GF-D8 (cell line): Measurements from ENCODE around the gene PRDM16.

Experiments
- DNase-seq: peaks from one replicate; lab custom pipeline; 2025; lab: John Stamatoyannopoulos, UW

Gene PRDM16

DNA sequence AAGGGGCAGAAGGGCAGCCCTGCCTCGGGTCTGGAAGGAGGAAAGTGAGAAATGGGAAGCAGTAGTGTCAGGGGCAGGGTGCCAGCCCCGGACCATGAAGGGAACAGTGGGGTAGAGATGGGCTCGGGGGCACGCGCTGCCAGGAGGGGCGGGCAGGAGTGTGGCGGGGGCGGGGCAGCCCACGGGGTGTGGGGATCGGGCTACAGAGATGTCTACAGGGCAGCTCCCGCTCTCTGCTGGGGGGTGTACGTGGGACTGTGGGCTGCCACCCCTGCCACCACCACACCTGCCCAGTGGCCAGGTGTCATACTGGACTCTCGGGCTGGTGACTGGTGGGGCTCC, 392.9 kb downstream of the PRDM16 start:
- DNase-seq, result no peak

- no peak for DNase-seq
Measured at GRCh38 chr1:3462356-3463012, 393.5 kb downstream of the PRDM16 start.

GRCh38 chr1:3463013-3463385, 394.0 kb downstream of the PRDM16 start:
- DNase-seq, result no peak

DNA sequence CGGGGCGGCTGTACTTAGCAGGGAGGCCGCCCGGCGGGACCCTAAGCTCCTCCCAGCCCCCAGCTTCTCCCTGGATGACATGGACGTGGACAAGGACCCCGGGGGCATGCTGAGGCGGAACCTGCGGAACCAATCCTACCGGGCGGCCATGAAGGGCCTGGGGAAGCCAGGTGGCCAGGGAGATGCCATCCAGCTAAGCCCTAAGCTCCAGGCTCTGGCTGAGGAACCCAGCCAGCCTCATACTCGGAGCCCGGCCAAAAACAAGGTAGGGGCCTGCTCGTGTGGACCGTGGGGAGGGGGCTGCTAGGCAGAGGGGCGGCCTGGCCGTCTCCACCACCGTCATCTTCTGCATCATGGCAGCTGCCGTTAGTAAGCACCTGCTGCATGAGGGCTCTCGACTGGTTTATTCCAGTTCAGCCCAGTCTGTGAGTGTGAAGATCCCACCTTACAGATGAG, 394.4 kb downstream of the PRDM16 start:
- no peak for DNase-seq

DNA sequence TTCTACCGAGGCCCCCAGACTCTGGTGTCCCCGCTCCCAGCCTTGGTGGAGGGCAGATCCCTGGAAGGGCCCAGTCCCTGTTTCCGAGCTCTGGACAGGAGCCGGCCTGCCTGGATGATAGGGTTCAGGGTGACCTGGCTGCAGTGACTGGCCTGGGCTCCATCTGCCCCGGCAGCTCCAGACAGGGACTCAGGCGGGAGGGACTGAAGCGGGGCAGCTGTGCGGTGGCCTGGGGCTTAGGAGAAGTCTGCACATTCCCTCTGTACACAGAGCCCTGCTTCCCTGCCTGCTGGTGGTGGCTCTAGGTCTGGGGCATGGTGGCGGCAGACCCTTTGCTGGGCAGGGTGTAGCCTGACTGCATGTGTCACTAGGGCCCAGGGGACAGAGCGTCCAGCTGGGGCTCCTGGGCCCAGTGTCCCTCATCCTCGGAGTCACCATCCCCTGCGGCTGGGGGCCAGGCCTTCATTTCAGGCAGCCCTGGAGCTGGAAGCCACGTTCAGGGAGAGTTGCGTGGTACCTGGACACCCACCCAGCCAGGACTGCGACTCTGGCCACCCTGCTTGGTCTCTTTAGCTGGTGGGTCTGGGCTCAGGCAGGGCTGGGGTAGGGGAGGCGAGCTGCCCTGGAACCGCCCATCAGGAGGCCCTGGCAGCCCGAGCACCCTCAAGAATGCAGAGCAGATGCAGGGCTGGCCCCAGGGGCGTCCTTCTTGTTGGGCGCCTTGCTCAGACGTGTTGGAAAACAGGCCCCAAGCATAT, 395.1 kb downstream of the PRDM16 start:
- DNase-seq, result no peak

DNA sequence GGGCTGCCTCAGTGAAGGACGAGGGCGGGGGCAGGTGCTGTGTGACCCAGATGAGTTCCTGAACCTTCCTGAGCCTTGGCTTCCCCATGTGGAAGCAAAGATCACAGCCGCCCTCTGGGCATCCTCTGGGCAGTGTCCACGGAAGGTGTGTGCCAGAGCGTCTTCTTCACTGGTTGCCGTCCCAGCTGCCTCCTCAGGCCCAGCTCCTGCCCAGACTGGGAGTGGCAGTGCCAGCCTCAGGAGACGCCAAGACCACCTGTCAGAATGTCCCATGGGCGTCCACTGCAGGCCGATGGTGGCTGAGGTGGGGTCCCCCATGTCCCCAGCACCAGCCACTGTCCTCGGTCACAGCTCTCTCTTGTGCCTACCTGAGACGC, 395.6 kb downstream of the PRDM16 start:
- no peak for DNase-seq

DNA sequence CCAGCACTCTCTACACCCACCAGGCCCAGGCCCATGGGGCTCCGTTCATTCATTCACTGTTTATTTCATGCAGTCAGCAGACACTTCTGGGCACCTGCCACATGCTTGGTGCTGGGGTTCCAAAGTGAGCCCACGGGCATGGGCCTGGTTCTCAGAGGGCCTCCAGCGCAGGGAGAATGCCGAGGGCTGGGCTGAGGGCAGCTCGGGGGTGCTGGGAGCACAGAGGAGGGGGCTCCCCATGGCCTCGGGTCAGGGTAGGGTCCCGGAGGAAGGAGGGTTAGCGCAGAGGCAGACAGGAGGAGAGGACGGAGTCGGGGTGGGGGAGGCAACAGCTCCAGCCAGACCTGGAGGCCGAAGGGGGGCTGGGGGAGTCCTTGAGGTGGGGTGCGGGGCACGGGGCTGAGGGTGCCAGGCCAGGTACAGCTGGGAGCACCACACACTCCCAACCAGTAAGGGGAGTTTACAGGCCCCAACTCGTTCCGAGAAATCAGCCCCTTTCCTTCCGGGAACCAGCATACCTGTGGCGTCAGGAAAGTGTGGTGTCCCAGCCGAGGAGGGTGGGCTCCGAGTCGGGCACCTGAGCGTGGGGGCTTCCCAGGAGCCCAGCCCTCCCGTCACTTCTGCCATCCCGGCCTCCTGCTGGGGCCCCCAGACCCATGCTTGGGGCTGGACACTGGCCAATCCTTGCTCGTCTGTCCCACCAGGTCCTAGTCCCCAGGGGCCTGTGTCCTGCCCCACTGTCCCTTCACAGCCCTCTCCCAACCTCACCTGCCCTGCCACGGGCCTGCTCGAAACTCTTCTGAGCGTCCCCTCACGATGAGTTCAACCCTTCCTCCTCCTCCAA, 396.3 kb downstream of the PRDM16 start:
- DNase-seq, result no peak

- DNase-seq, result no peak
Measured at GRCh38 chr1:3465935-3466321, 396.9 kb downstream of the PRDM16 start.

DNA sequence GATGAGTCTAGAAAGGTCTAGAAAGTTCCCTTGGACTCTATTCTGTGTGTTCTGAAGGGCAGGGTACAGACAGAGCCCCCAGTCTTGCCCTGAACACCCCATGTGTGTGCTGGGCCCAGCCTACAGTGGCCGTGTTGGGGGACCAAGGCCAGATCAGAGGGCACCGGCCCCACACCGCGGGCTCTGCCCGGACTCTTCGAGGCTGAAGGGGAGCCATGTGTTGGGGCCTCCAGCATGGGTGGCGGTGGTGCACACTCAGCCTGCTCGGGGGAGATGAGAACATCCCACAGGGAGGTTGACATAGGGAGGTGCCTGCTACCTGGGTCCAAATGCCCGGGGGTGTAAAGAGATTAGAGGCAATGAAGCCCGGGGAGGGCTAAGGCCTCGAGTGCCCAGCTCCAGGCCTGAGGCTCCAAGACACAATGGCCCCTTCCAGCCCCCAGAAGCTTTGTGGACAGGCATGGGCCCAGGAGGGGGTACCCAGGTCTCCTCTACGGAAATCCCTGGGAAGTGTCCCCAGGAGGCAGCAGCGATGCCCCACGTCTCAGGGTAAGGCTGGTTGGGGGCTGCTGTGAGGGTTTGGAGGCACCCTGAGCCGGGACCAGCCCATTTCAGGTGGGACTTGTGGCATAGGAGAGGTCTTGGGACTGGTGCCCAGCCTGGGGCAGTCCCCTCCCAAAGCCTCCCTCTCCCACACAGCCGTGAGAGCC, 397.5 kb downstream of the PRDM16 start:
- DNase-seq, result no peak

DNA sequence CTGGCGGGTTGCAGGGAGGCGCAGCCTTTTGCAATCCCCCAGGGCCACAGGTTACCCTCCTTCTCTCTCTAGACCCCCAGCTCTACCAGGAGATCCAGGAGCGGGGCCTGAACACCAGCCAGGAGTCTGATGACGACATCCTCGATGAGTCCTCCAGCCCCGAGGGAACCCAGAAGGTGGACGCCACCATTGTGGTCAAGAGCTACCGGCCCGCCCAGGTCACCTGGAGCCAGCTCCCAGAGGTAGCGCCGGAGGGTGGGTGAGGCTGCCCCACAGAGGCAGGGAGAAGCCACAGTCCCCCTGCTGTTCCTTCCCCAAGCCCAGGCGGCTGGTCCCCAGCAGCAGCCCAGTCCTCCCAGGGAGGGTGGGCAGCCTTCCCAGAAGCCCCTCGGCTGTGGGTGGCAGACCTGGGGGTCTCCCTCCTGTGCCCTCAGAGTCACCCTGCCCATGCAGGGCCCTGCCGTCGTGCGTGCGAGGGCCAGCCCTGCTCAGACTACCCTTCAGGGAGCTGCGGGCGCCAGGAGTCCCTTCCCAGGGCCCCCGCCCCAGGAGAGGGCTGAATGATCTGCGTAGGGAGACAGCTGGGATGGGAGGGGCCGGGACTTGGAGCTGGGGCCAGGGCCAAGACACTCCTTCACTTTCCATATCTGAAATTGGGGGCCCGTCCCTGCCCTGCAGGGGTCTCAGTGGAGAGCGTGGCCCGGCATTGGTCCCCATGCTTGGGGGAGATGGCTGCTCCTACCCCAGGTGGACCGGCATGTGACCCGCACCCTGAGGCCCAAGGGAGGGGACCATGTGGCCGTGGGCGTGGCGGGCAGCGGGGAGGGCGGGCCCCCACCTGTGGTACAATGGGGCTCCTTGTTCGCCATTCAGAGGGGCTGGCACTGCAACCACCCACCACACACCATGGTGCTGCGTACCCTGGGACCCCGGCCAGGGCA, 398.4 kb downstream of the PRDM16 start:
- DNase-seq, result no peak

GRCh38 chr1:3468236-3469103, 399.5 kb downstream of the PRDM16 start:
- no peak for DNase-seq

GRCh38 chr1:3469104-3469848, 400.3 kb downstream of the PRDM16 start:
- no peak for DNase-seq

DNA sequence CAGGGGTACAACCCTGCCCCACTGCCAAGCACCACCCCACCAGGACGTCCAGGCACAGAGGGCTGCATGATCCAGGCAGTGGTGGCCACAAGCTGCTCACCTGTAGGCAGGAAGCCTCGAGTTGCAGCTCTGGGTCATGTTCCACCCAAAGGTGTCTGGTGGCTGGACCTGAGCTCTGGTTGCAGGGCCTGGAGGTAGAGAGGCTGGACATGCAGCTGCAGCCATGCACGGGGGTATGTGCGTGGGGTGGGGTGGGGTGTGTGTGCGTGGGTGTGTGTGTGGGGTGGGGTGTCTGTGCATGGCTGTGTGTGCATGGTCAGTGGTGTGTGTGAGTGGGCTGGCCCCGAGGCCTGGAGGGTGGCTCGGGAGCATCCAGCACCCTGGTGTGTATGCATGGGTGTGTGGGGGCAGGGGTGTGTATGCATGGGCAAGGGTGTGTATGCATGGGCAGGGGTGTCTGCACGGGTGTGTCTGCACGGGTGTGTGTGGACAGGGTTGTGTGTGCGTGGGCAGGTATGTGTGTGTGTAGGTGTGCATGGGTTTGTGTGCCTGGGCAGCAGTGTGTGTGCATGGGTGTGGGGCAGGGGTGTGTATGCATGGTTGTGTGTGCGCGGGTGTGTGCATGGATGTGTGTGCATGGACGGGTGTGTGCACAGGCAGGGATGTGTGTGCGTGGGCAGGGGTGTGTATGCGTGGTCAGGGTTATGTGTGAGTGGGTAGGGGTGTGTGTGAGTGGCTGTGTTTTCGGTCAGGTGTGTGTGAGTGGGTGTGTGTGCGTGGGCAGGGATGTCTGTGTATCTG, 401.0 kb downstream of the PRDM16 start:
- no peak for DNase-seq

- no peak for DNase-seq
Measured at GRCh38 chr1:3470650-3471355, 401.8 kb downstream of the PRDM16 start.

DNA sequence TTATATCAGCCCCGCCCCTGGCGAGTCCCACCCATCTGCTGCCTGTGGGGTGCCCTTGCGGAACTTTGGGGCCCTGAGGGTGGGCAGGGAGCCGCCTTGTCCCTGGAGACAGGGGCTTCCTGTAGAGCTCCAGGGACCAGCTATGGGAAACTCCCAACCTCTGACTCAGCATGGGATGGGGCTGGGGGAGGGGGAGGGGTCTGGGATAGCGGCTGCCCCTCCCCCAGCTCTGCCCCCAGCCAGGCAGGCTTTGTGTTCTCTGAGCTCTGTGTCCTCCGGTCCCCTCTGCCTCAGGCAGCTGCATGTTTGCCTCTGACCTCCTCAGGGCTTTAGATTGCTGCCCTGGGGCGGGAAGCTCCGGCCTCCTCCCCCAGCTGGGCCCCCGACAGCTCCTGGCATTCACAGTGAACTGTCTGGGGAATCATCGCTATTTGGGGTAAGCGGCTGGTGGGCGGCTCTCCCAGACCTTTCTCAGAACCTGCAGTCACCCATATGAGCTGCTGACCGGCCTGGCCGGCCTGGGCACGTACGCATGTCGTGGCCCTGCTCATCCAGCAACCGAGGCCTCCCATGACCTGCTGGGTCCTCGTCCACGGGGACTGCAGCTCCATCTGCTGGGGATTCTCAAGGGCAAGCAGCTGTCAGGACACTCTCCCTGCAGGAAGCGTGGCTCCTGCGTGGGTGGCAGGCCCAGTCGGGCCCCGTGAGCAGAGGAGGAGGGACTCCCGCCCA, 402.5 kb downstream of the PRDM16 start:
- no peak for DNase-seq

GRCh38 chr1:3472088-3472850, 403.3 kb downstream of the PRDM16 start:
- DNase-seq, result no peak

GRCh38 chr1:3472906-3473305, 403.9 kb downstream of the PRDM16 start:
- DNase-seq, result no peak
